IPS-11a (cell line): ENCODE data around the gene FGFR3.

ENCODE experiments used
- H3K4me3 ChIP-seq: one replicate; pipeline ENCODE4 v1.5.1; 2013; ENCODE audit warnings: low read depth, low read length, control low read depth

FGFR3 gene

DNA sequence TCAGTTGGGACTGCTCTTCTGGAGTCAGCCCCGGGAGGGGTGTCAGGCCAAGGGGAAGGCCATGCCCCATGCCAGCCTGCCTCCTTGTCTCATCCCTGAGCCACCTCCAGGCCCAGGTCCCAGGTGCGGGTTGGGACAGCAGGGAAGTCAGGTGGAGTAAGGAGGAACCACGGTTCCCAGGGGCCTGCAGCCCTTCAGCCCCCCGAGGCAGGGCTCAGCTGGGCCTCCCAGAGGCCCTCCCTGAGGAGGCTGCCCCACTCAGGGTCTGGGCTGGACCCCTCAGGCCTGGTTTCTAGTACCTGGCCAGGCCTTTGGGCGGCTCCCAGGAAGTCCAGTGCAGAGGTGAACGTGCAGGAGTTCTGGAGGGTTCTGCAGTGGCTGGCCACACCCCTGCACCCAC lies 23.4 kb upstream of the FGFR3 start:
- H3K4me3 ChIP-seq, result no peak overlapping the region

DNA sequence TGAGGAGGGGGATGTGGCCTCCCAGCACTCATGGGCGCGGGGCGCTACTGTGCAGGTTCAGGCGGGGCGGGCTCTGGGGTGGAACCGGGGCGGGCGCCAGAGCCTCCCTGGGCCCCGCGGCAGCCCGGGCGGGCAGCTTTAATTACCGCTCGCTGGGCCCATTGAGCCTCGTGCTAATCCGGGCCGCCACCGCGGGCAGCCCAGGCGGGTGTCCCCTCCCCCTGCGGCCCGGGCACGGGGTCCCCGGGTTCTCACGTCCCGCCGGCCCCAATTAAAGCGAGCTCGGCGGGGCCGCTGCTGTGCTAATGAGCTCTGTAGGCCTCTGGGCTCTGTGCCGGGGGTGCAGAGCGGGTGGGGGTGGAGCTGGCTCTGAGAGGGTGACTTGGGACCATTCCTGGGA lies 22.8 kb upstream of the FGFR3 start:
- no peak overlapping the region for H3K4me3 ChIP-seq

DNA sequence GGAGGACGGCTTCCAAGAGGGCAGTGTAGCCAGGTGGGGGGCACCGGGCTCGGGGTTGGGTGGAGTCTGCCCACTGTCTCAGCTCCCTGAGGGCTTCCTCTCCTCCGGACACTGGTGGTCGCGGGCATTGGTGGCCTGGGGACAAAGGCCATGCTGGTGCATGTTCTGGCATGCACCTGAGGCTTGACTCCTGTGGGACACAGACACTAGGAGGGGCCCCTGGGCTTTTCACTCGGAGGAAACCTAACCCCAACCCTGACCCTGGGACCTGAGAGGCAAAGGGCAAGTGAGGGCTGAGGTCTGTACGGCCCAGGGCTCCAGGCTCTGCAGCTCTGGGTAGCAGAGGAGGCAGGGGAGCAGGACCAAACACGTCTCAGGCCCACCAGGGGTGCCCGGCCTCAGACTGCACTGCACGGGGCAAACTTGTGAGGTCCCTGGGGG lies 22.3 kb upstream of the FGFR3 start:
- H3K4me3 ChIP-seq, result no peak overlapping the region

DNA sequence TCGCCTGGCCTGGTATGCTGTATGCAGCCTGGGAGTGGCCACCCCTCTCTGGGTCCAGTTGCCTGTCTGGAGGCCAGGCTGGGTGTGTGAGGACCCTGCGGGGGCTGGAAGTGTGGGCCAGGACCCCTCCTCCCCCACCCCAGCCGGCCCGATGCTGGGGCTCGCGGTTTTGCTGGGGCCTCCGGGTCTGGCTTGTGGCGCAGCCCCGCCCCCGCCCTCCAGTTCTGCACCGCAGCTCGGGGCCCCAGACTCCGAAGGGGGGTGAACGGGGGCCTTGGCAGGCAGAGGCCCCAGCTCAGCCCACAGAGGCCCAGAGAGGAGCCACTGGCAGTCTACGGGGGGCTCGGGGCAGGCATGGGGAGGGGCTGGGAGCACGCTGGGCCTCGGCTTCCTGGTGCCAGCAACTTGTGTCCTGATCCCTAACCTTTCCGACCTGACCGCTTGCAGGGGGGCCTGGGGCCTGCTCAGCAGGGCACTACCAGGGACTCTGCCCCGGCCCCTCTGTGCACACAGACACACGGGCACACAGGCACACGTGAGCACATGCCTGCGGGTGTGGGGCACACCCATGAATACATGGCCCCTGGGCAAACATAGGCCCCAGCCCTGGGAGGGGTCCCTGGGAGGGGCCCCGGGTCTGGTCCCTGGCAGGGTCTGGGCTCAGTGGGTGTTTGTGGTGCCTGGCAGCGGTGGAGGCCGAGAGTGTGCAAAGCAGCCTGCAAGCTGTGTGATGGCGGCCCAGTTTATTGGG lies 21.4 kb upstream of the FGFR3 start:
- H3K4me3 ChIP-seq, result no peak overlapping the region

DNA sequence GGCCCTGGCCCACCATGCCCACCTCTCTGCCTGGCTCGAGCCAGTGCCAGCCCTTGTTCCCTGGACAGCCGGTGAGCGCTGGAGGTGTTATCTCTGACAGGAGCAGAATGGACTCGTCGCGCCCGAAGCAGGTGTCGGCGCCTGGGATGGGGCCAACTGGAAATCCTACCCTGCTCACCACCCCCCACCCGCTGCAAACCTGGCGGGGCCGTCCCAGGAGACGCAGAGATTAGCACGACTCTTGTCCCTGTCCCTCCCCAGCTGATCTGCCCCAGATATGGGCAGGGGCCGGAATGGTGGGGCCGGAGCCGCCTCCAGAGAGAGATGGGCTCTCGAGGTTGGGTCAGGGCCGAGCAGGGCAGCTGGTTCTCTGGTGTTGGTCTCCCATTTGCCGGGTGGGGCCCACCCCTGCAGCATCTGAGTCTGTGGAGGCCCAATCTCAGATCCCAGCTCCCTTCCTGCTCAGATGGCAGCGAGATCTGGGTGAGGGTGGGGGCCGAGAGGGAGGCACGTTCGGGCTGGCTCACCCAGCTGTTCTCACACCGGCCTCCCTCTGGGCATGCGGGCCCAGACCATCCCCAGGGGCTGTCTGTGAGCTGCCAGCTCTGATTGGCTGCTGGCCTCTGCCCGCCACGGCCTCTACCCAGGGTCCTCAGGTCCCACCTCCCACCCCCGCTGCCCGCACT lies 20.1 kb upstream of the FGFR3 start:
- H3K4me3 ChIP-seq, result no peak overlapping the region

DNA sequence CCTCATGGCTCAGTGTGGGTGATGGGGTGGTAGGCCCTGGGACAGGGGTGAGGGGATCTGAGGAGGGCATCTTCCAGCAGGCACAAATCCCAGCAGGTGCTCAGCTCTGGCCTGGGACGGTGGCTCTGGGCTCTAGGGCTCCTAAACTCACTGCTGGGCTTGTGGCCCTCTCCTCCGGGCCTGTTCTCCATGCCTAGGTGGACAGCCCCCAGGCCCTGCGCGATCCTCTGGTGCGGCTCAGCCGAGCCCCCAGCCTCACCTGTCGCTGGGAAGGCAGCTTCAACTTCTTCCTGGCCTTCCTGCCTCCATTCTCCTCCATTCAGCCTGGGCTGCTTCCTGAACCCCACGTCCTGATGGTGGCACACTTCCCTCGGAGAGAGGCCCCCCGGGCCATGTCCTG lies 19.3 kb upstream of the FGFR3 start:
- H3K4me3 ChIP-seq, result no peak overlapping the region

DNA sequence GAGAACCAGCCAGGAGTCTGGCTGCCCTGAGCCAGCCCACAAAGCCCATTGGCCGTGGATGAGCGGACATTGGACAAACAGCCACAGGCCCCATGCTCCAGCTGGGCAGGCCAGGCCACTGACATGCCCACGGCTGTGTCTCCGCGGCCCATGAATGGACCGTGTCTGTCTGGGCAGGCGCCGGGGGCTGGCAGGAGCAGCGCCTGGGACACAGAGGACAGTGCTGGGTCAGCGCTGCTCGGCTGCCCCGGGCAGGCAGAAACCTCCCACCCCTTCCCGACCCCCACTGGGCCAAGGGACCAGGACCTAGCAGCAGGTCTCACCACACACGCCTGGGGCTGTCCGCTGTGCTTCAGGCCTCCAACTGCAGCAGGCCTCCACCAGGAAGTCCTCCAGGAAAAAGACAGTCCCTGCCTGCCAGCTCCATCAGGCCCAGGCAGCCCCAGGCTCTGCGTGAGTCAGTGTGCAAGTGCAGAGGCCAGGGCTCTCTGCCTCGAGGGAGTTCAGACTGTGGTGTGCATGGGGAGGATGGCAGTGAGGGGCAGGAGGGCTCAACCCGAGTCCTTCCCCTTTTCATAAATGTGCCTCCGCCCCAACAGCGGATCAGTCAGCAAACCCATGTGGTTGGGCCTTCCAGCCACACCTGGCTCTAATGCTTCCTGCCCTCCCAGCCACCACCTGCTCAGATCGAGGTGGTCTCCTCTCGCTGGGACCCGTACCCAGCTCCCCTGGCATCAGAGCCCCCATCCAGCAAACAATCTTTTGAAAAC lies 17.2 kb upstream of the FGFR3 start:
- no peak overlapping the region for H3K4me3 ChIP-seq

DNA sequence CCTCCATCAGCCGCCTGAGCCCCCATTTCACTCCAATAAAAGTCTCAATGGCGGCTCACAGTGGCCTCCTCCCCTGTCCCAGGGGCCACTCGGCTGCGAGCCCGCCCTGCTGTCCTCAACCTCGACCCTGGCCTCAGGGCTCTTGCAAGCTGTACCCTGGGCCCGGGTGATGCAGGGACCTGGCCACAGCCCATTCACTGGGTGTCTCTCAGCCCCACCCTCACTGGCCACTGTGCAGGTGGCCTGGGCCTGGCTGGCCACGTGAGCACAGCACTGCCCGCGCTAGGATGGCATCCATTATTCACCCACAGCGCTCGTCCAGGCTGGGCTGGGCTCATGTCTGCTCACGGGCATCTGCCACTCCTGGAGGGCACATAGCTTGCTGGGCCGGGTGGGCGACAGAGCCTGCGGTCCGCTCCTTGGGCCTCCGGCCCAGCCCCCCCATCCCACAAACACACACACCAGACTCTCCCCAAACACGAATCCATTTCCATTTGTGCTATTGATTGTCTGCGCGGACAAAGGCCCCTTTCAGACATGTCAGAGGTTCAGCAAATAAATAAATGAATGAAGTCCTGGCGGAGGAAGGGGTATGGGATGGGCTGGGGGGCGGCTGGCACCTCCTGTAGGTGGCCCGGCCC lies 16.5 kb upstream of the FGFR3 start:
- no peak overlapping the region for H3K4me3 ChIP-seq

DNA sequence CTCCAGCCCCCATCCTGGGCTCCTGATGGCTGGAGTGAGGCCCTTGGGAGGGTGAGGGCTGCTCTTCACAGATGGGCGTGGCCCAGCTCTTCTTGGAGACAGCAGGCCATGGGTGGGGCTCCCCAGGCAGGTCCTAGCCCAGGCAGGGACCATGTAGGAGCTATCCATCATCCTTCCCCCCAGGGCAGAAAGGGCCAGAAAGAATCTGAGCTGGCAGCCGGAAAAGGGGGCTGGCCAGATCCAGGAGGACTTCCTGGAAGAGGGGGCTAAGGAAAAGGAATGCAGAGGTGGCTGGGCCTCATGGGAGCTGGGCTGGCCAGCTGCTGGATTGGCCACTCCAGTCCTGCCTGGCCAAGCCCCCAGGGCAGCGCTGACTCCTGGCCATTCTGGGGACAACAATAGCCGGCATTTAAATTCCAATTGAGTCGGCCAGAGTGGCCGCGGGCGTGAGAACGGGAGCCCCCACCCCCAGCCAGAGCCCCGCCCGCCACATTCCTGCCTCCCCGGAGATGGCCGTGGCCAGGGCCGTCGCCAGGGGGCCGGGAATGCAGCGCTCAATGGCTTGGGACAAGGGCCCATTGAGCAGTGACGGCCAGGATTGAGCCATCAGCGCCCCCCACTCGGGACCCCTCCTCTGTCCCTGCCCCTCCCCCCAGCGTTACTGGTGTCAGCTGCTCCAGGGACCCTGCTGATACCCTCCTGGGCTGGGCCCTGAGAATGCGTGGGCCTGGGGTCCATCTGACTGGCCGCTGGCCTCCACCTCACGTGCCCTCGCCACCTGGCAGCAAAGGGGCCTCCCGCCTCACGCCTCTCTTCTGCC lies 15.1 kb upstream of the FGFR3 start:
- no peak overlapping the region for H3K4me3 ChIP-seq

DNA sequence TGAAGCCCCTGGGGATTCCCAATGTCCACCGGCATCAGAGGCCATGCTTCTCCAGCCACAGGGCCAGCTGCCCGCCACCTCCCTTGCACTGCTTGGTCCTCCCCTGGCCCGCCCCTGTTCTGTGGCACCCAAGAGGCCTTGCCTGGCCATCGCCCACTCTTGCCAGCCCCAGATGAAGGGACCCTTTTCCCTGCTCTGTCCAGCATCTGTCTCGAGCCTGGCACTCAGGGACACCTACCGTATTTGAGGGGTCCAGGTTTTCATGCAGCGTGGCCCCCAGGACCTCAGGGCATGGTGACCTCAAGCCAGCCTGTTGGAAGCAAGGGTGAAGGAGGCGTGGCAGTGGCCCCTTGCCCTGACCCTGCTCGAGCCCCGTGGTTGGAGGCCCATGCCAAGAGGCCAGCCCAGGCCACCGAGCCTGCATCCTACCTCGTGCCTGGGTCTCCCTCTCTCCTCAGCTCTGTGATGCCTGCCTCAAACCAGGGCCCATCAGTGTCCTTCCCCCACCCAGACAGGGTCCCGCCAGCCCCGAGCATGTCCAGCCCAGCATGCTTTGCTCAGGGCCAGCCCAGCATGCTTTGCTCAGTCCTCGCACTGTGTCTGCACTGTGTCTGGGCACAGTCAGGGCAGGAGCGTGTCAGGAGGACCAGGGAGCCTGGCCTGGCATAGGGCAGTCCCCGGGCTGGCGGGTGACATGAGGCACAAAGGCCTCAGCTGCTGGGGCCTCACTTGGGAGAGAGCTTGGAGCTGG lies 14.3 kb upstream of the FGFR3 start:
- no peak overlapping the region for H3K4me3 ChIP-seq

DNA sequence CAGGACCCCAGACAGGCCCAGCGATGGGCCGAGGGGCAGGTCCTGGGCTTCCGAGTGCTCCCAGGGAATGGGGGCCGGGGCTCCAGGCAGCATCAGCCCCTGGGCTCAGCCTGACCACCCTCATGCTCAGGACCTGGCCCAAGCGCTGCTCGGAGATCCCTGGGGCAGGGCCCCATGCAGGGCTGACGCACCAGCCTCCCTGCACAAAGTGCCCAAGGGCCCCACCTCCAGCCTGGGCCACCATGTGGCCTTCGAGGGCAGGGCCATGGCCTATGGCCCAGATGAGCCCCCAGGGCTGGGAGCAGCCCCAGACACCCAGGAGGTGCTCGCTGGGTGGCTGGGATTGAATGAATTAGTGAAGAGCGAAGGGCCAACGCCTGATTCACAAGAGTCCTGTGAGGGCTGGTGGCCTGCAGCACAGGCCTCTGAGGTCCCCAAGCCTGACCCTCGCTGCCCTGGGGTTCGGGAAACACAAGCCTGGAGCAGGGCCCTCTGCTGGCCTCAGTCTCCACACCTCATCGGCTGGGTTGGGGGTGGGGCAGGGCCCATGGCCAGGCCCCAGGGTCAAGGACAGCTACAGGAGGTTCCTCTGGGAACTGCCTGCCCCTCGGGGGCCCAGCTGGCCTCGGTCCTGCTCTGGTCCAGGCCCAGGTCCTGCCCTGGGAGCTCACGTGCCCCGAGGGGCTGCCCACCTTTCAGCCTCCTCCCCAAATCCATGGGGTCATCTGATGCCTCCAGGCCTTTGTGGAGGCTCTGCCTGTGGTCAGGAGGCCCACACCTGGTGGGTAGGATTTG lies 13.3 kb upstream of the FGFR3 start:
- H3K4me3 ChIP-seq, result no peak overlapping the region

DNA sequence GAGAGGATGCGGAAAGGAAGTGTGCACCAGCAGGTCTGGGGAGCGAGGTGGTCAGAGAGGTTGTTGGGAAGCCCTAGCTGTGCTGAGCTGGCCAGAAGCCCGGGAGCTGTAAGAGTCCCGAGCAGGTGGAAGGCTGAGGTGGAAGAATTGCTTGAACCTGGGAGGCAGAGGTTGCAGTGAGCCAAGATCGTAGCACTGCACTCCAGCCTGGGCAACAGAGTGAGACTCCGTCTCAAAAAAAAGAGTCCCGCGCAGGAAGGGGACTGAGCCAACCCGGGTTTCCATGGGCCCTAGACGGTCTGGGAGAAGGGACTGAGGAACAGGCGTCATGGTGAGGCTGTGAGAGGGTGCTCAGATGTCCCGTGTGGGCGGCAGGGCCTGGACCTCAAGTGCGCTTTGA lies 12.7 kb upstream of the FGFR3 start:
- no peak overlapping the region for H3K4me3 ChIP-seq

DNA sequence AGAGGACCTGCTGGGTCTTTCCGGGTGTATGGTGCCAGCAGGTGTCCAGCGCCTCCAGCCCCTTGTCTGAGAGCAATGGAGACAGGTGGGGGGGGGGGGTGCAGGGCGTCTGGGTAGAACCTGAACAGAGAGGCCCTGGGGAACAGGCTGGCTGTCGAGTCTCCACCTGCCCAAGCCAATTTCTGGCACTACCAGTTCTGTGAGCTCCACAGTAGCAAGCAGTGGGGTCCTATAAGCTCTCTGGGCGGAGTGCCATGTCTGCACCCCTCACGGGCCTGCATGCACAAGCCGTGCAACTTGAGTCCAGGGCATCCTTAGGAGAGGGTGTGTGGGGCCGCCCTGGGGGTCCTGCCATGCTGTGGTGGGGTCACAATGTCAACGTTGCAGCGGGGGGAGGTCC lies 10.1 kb upstream of the FGFR3 start:
- H3K4me3 ChIP-seq, result no peak overlapping the region

DNA sequence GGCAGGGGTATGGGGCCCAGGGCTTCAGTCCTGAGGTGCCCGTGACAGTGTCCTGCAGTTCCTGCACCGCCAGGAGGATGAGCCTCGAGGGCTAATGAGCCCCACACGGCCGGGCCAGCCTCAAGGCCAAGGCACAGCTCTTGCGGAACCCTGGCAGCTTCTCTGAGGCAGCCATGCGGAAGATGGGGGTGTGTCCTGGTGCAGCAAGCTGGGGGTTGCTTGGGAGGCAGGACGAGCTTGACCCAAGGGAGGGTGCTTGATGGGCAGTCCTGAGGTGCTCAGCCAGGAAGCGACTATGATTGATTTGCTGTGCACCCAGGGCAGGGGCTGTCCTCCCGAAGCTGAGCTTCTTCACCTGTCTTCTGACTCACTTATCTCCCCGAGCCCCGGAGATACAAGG lies 9.1 kb upstream of the FGFR3 start:
- H3K4me3 ChIP-seq, result no peak overlapping the region

DNA sequence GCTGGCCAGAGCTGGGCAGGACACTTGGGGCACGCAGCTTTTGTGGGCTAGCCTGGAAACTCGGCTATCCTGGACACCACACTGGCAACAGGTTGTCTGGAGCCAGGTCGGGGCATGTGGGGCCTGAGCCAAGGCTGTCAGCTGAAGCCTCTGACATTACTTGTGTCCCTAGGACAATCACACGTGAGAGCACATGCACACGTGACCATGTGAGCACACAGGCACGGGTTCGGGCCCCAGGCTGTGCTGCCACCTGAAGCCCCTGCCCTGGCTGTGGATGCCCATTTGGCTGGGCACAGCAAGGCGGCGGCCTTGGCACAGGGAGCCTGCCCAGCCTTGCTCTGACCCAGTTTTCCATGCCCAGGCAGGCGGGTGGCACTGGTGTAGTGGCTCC lies 8.7 kb upstream of the FGFR3 start:
- no peak overlapping the region for H3K4me3 ChIP-seq

DNA sequence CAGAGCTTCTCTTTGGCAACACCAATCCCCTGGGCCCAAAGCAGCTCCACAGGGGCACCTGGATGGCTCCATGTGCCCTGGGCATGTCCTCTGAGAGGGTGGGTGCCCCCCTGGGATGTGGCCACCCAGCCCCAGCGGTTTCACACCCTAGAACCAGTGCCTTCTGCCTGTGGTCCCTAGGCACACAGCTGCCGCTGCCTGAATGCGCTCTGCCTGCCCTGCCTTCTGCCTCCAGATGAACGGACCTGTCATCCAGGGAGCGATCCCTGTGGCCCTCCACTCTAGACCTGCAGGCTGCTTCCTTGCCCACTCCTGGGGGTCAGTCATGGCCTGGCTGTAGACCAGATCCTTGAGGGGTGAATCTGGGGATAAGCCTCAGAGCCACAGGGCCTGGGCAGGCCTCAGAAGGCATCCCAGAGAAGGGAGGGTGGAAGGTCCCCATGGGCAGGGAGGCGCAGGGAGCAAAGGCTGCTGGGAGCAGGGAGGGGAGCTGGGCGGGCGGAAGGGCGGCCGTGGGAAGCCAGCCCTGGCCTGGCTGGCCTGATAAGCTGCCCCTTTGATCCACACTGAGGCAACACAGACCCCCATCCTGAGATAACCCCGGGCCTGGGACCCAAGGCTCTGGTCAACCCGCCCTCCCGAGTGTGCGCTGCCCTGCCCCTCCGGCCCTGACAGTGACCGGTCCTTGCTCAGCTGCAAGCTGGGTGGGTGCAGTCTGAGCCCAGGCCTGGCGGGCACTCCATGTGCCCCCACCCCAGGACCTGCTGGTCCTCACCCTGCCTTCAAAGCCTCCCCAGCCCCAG lies 8.1 kb upstream of the FGFR3 start:
- no peak overlapping the region for H3K4me3 ChIP-seq

DNA sequence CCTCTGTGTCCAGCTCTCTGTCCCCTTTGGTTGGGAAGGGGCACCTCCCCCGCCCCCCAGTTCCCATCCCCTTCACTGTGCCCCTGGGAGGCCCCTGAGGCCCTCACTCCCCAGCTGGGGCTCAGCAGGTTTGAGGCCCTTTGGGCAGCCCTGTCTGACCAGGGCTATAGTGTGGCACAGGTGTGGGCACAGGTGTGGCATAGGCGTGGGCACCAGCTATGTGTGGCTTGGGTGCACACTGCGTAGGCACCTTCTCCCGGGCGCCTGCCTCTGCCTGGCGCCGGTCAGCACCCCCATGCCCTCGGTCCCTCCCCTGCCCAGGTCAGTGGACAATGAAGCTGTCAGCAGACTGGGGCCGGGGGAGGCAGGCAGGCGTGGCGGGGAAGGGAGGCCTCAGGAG lies 7.5 kb upstream of the FGFR3 start:
- H3K4me3 ChIP-seq, result no peak overlapping the region
